Measurements from ENCODE around the gene NET1. TPM values are rescaled to one million over a fixed set of nuclear protein-coding genes. Genes with fewer than 3 reads are reported as not detected.

NET1 gene
- total RNA-seq, 2 donors from 2014 or later = 174 to 455 TPM

GRCh38 chr10:5461914-5462840 lies 49.8 kb downstream of the NET1 start:
- Histone ChIP-seq H3K4me3 (no peak overlapping the region), H3K36me3 (no peaks in the 10 kb centered on the region), H3K9ac (ENCODE audit: low read depth in 2 of 2, low read length in 2 of 2) (no peak overlapping the region), H3K27me3 (no peaks in the 10 kb centered on the region), H3K4me1 (peaks cover 8% of the 10 kb centered on the region), H3K9me3 (no peaks in the 10 kb centered on the region), H3K27ac (no peak overlapping the region)
- DNase-seq = peak; percentile 13
- intact Hi-C loops (cut with DNase I) = no loop called here
- no peak for TF ChIP-seq CTCF (IDR thresholded peaks at IDR 0.05)

- no peak overlapping the region for H3K27ac ChIP-seq
- no peaks in the 10 kb centered on the region for H3K36me3 ChIP-seq
- H3K27me3 ChIP-seq = no peaks in the 10 kb centered on the region
- peaks cover 15% of the 10 kb centered on the region for H3K4me1 ChIP-seq
- no peak overlapping the region for H3K9ac ChIP-seq (ENCODE audit: low read depth in 2 of 2, low read length in 2 of 2)
- H3K4me3 ChIP-seq = no peak overlapping the region
- intact Hi-C loops (cut with DNase I) = no loop called here
- no peak for TF ChIP-seq CTCF (IDR thresholded peaks at IDR 0.05)
- H3K9me3 ChIP-seq = no peaks in the 10 kb centered on the region
- peak; percentile 16 for DNase-seq
These were observed 50.5 kb downstream of the NET1 start for GRCh38 chr10:5462841-5463293.

GRCh38 chr10:5464546-5464945 lies 52.2 kb downstream of the NET1 start:
- Histone ChIP-seq H3K4me3 (no peak overlapping the region), H3K36me3 (no peaks in the 10 kb centered on the region), H3K4me1 (peaks cover 15% of the 10 kb centered on the region), H3K9me3 (no peaks in the 10 kb centered on the region), H3K9ac (ENCODE audit: low read depth in 2 of 2, low read length in 2 of 2) (no peak overlapping the region), H3K27ac (no peak overlapping the region), H3K27me3 (no peaks in the 10 kb centered on the region)
- no peak for TF ChIP-seq CTCF (IDR thresholded peaks at IDR 0.05)
- DNase-seq = peak; percentile 6
- intact Hi-C loops (cut with DNase I) = no loop called here

- H3K4me1 ChIP-seq = peaks cover 15% of the 10 kb centered on the region
- TF ChIP-seq CTCF (IDR thresholded peaks at IDR 0.05) = no peak
- no peaks in the 10 kb centered on the region for H3K36me3 ChIP-seq
- H3K4me3 ChIP-seq = no peak overlapping the region
- H3K9ac ChIP-seq (ENCODE audit: low read depth in 2 of 2, low read length in 2 of 2) = peak overlapping the region; percentile 66 to 86
- H3K27ac ChIP-seq = peak overlapping the region; percentile 90
- H3K9me3 ChIP-seq = no peaks in the 10 kb centered on the region
- no peaks in the 10 kb centered on the region for H3K27me3 ChIP-seq
- intact Hi-C loops (cut with DNase I) = no loop called here
- DNase-seq = peak; percentile 51
These were observed 53.7 kb downstream of the NET1 start for GRCh38 chr10:5465976-5466450.

GRCh38 chr10:5466451-5467206 lies 54.3 kb downstream of the NET1 start:
- H3K36me3 ChIP-seq = no peaks in the 10 kb centered on the region
- TF ChIP-seq CTCF (IDR thresholded peaks at IDR 0.05) = no peak
- peak overlapping the region; percentile 90 for H3K27ac ChIP-seq
- H3K4me1 ChIP-seq = peaks cover 15% of the 10 kb centered on the region
- H3K9me3 ChIP-seq = no peaks in the 10 kb centered on the region
- H3K4me3 ChIP-seq = no peak overlapping the region
- intact Hi-C loops (cut with DNase I) = no loop called here
- peak overlapping the region; percentile 66 to 86 for H3K9ac ChIP-seq (ENCODE audit: low read depth in 2 of 2, low read length in 2 of 2)
- H3K27me3 ChIP-seq = no peaks in the 10 kb centered on the region
- DNase-seq = peak; percentile 90
